Hematopoietic multipotent progenitor cell treated with erythropoietin and hydrocortisone succinate and interleukin-3 and kit ligand, for 17 days (in vitro differentiated cells): Measurements from ENCODE around the gene NSMCE3.
A peak's percentile ranks its signal among the peaks of the same experiment; 100 is the strongest.
"Not testable (repeated sequence)": the region's sequence is repeated elsewhere in the genome, so short reads cannot be mapped to it uniquely, and the experiment has no call there.

Experiments used
- DNase-seq: peaks from one replicate; pipeline ENCODE4 v3.0.0-alpha.2; 2015; ENCODE audit warnings: low spot score

The NSMCE3 gene

DNA sequence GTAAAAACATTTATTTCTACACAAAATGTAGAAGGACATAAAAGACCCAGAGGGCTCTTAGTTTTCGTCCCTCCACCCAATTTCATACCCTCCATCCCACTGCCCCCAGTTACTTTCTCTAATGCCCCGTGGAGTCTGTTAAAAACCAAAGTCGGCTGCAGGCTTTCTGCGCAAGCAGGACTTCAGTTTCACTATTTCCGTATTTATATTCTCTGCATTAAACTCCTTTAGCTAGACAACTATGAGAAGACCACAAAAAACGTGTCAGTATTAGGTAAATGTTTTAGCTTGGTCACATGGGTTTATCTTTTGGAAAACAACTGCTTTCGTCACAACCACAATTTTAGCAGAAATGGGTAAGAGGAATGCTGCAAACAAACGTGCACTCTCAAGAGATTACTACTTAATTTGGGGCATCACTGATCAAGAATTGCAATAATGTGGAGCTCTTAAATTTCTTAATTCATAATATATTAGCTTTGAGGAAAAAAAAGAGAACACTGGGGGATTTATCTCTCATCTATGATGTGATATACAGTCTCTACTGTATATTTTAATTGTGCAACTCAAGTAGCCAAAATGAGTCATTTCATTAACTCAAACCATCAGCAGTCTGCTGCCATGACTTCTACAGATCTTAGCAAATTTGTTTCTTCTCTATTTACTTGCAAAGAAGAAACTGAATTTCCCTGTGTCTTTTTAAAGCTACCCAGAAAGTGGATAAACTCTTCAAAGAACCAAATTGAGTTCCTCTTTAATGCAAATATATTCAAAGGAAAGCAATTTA lies 740 bp upstream of the NSMCE3 start:
- DNase-seq = peak; percentile 7

DNA sequence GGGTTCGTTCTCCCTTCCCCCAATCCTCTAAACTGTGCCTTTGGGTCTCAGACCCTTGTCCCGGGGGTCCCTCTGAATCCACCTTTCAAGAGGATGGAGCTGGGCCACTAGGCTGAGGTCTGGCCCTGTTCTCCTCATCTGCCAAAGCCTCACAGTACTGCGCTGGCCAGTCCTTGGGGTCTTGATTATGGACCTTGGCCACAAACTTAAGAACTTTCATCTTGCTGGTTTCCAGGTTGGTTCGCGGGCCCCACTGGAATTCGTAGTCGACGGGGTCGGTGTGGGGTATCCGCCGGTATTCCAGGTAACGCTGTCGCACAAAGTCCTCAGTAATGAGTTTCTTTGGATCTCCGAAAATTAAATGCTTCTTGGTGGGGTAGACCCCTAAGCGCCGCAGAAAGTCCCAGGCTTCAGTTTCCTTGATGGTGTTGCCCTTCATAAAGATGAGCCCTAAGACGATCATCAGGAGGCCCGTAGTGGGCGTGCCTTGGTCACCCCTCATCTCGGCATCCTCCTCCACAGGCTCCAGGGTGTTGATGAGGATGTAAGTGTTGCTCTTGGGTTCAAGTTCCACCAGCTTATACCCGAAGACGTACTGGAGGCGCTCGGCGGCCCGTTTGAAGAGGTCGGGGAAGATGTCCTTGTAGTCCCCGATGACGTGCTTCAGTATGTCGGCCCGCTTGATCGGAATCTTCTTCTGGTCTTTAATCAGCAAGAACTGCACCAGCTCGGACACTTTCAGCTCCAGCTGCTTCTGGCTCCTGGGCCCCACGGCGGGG lies 727 bp downstream of the NSMCE3 start:
- DNase-seq = peak; percentile 34

GRCh38 chr15:29266052-29266582 lies 3.5 kb downstream of the NSMCE3 start:
- no peak for DNase-seq

GRCh38 chr15:29263289-29263688 lies 6.3 kb downstream of the NSMCE3 start:
- DNase-seq = no peak

- no peak for DNase-seq
Measured at GRCh38 chr15:29262738-29263137, 6.9 kb downstream of the NSMCE3 start.

DNA sequence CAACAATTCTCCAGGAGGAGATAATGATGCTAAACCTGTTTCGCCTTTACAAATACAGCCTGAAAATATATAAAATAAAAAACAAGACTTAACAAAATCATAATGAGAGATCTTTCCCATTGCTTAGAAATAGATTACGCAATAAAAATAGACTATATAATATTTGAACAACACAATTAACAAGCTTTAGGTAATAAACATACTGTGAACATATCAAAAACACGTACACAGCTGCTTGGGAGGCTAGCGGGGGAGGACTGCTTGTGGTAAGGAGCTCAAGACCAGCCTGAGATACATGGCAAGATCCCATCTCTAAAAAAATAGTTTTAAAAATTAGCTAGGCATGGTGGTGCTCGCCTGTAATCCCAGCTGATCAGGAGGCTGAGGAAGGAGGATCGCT lies 8.7 kb downstream of the NSMCE3 start:
- no peak for DNase-seq

GRCh38 chr15:29259233-29259632 lies 10.4 kb downstream of the NSMCE3 start:
- no peak for DNase-seq

DNA sequence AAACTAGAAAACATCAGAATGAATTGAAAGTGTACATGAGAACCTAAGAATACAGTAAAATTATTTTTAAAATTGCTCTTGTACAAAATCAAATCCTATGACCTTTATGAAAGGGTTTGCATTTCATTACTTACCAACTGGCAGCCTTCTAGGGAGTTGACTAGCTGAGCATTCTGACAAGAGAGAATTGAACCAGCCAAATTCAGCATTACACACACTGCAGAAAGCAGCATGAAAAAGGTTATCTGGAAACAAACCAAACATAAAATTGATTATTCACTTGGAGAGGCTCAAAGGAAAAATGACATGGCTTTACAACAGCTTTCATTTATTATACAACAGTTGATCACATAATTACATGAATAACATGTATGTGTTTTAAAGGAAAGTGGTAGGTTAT lies 17.4 kb downstream of the NSMCE3 start:
- DNase-seq = no peak

- DNase-seq = no peak
Measured at GRCh38 chr15:29244544-29244943, 25.1 kb downstream of the NSMCE3 start.

- no peak for DNase-seq
Measured at GRCh38 chr15:29244123-29244522, 25.5 kb downstream of the NSMCE3 start.

GRCh38 chr15:29242456-29243242 lies 27.0 kb downstream of the NSMCE3 start:
- DNase-seq = no peak

DNA sequence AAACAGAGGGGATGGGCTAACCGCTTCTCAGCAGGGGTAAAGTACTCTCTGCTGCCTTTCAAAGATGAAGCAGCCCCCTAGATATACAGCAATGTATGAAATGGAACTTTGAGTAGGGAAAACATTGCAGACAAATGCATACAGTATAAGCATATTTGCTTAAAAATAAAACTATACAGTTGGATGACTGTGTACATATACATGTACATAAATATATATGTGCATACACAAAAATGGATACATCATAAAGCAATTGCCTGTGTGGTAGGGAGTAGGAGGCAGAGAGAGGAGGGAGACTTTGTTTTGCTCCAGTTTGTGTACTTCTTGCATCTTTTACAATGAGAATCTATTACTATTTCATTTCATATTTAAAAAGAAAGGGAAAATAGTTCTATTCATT lies 28.4 kb downstream of the NSMCE3 start:
- DNase-seq = no peak

GRCh38 chr15:29239395-29239794 lies 30.2 kb downstream of the NSMCE3 start:
- no peak for DNase-seq

GRCh38 chr15:29233566-29233965 lies 36.1 kb downstream of the NSMCE3 start:
- no peak for DNase-seq

- DNase-seq = no peak
Measured at GRCh38 chr15:29226436-29227208, 43.0 kb downstream of the NSMCE3 start.

GRCh38 chr15:29225534-29226234 lies 43.9 kb downstream of the NSMCE3 start:
- DNase-seq = no peak

DNA sequence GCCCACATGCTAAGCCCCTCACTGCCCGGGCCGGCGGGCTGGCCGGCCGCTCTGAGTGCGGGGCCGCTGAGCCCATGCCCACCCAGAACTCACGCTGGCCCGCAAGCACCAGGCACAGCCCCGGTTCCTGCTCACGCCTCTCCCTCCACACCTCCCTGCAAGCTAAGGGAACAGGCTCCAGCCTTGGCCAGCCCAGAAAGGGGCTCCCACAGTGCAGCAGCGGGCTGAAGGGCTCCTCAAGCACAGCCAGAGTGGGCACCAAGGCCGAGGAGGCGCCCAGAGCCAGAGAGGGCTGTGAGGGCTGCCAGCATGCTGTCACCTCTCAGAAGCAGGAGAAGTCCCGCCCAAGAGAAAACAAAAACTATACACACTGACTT lies 44.6 kb downstream of the NSMCE3 start:
- not testable (repeated sequence) for DNase-seq

GRCh38 chr15:29224235-29224986 lies 45.2 kb downstream of the NSMCE3 start:
- not testable (repeated sequence) for DNase-seq

DNA sequence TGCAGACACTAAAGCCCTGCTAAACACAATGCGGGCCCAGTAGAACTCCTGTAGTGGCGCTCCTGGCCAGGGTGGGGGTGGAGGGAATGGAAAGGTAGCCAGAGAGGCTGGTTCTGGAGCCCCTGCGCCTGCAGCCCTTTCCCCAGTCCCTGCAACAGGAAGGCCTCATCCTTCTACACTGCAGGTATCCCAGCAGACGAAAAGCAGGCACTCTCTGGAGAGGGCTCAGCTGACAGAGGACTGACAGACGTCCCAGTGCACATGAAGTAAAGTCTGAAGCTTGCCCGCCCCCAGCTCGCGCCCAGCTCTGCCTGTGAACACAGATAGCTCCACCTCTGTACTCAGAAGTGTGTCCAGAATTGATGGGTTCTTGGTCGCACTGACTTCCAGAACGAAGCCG lies 46.0 kb downstream of the NSMCE3 start:
- DNase-seq = no peak

- no peak for DNase-seq
Measured at GRCh38 chr15:29222129-29222853, 47.3 kb downstream of the NSMCE3 start.
